WTC11 (cell line): ENCODE results near the gene TARDBP. TPM values are rescaled to one million over a fixed set of nuclear protein-coding genes. Genes with fewer than 3 reads are reported as not detected.

Experiments used
- ATAC-seq: fragments of 200-7000 bp; cut with Tn5 transposase; 2 replicates; pipeline ENCODE4 v1.10.0; 2021; ENCODE audit warnings: mild to moderate bottlenecking, moderate library complexity
- CTCF ChIA-PET: fragments of 300-600 bp; sonication (Branson Sonifier 250); formaldehyde crosslinking; loops from one replicate; lab custom pipeline; 2021; ENCODE audit warnings: antibody characterized with exemption; lab: Charles Lee
- POLR2A ChIA-PET: fragments of 350-600 bp; sonication (Branson Sonifier 250); formaldehyde crosslinking; loops from one replicate; lab custom pipeline; 2021; ENCODE audit warnings: antibody characterized with exemption; lab: Charles Lee
- DNase-seq: peaks from one replicate; pipeline ENCODE4 v3.0.0; 2021; ENCODE audit warnings: low spot score
- H3K27ac Mint-ChIP-seq: 2 replicates; pipeline ENCODE4 v1.8.0; 2021; ENCODE audit warnings: mixed read lengths
- H3K27me3 Mint-ChIP-seq: 2 replicates; pipeline ENCODE4 v1.8.0; 2021; ENCODE audit warnings: low read depth, mild to moderate bottlenecking, moderate library complexity, mixed read lengths
- H3K36me3 Mint-ChIP-seq: 2 replicates; pipeline ENCODE4 v1.8.0; 2021; ENCODE audit warnings: mixed read lengths
- H3K4me1 Mint-ChIP-seq: 2 replicates; pipeline ENCODE4 v1.8.0; 2022; ENCODE audit warnings: mixed read lengths
- H3K4me3 Mint-ChIP-seq: 2 replicates; pipeline ENCODE4 v1.8.0; 2021; ENCODE audit warnings: mild to moderate bottlenecking, moderate library complexity, mixed read lengths
- H3K9me3 Mint-ChIP-seq: 2 replicates; pipeline ENCODE4 v1.8.0; 2021; ENCODE audit warnings: mixed read lengths
- AFF4 ChIP-seq: sonication (generic); formaldehyde crosslinking; IDR thresholded peaks from 2 replicates; pipeline ENCODE4 v1.8.1; 2023; ENCODE audit warnings: mild to moderate bottlenecking, missing genetic modification reagents, borderline replicate concordance
- ATF3 ChIP-seq: sonication (generic); formaldehyde crosslinking; conservative IDR thresholded peaks from 2 replicates; pipeline ENCODE4 v1.8.1; 2022; ENCODE audit warnings: mild to moderate bottlenecking, missing genetic modification reagents
- E2F1 ChIP-seq: sonication (generic); formaldehyde crosslinking; IDR thresholded peaks from 2 replicates; pipeline ENCODE4 v1.8.0; 2022; ENCODE audit warnings: mild to moderate bottlenecking, missing genetic modification reagents
- E2F4 ChIP-seq: sonication (generic); formaldehyde crosslinking; IDR thresholded peaks from 2 replicates; pipeline ENCODE4 v1.8.1; 2022; ENCODE audit warnings: low read depth, mild to moderate bottlenecking, moderate library complexity, missing genetic modification reagents, borderline replicate concordance
- ESRRA ChIP-seq: sonication (generic); formaldehyde crosslinking; IDR thresholded peaks from 2 replicates; pipeline ENCODE4 v1.8.1; 2022; ENCODE audit warnings: mild to moderate bottlenecking, missing genetic modification reagents, borderline replicate concordance
- ETV6 ChIP-seq: sonication (generic); formaldehyde crosslinking; IDR thresholded peaks from 2 replicates; pipeline ENCODE4 v1.8.1; 2022; ENCODE audit warnings: mild to moderate bottlenecking, missing genetic modification reagents
- FOXJ3 ChIP-seq: sonication (generic); formaldehyde crosslinking; IDR thresholded peaks from 2 replicates; pipeline ENCODE4 v1.9.0; 2021; ENCODE audit warnings: missing genetic modification reagents, mild to moderate bottlenecking, borderline replicate concordance
- FOXK1 ChIP-seq: sonication (generic); formaldehyde crosslinking; IDR thresholded peaks from 2 replicates; pipeline ENCODE4 v1.8.0; 2022; ENCODE audit warnings: mild to moderate bottlenecking, moderate library complexity, missing genetic modification reagents
- FOXP1 ChIP-seq: sonication (generic); formaldehyde crosslinking; IDR thresholded peaks from 2 replicates; pipeline ENCODE4 v1.8.0; 2022; ENCODE audit warnings: missing genetic modification reagents, mild to moderate bottlenecking, moderate library complexity, borderline replicate concordance
- GABPB1 ChIP-seq: sonication (generic); formaldehyde crosslinking; IDR thresholded peaks from 2 replicates; pipeline ENCODE4 v1.8.1; 2023; ENCODE audit warnings: mild to moderate bottlenecking, missing genetic modification reagents
- HMGXB4 ChIP-seq: sonication (generic); formaldehyde crosslinking; IDR thresholded peaks from 2 replicates; pipeline ENCODE4 v1.8.1; 2023; ENCODE audit warnings: mild to moderate bottlenecking, moderate library complexity, missing genetic modification reagents
- IRF2 ChIP-seq: sonication (generic); formaldehyde crosslinking; IDR thresholded peaks from 2 replicates; pipeline ENCODE4 v1.8.0; 2022; ENCODE audit warnings: low read depth, missing genetic modification reagents, borderline replicate concordance
- MLX ChIP-seq: sonication (generic); formaldehyde crosslinking; IDR thresholded peaks from 2 replicates; pipeline ENCODE4 v1.8.1; 2023; ENCODE audit warnings: mild to moderate bottlenecking, missing genetic modification reagents, moderate library complexity
- NFATC4 ChIP-seq: fragments of 250-450 bp; sonication (Bioruptor Pico); IDR thresholded peaks from 2 replicates; pipeline ENCODE4 v1.9.0; 2021; ENCODE audit warnings: mild to moderate bottlenecking
- NFYB ChIP-seq: sonication (generic); formaldehyde crosslinking; conservative IDR thresholded peaks from 2 replicates; pipeline ENCODE4 v1.8.0; 2022; ENCODE audit warnings: low read depth, missing genetic modification reagents
- PRDM15 ChIP-seq: sonication (generic); formaldehyde crosslinking; IDR thresholded peaks from 2 replicates; pipeline ENCODE4 v1.8.0; 2022; ENCODE audit warnings: missing genetic modification reagents
- SMAD3 ChIP-seq: sonication (generic); formaldehyde crosslinking; IDR thresholded peaks from 2 replicates; pipeline ENCODE4 v1.8.0; 2022; ENCODE audit warnings: missing genetic modification reagents, mild to moderate bottlenecking, borderline replicate concordance
- SMAD4 ChIP-seq: sonication (generic); formaldehyde crosslinking; IDR thresholded peaks from 2 replicates; pipeline ENCODE4 v1.8.0; 2022; ENCODE audit warnings: mild to moderate bottlenecking, missing genetic modification reagents
- SOX15 ChIP-seq: fragments of 250-450 bp; sonication (Bioruptor Pico); IDR thresholded peaks from 2 replicates; pipeline ENCODE4 v1.9.0; 2021; ENCODE audit warnings: mild to moderate bottlenecking
- SP1 ChIP-seq: sonication (generic); formaldehyde crosslinking; conservative IDR thresholded peaks from 2 replicates; pipeline ENCODE4 v1.8.1; 2022; ENCODE audit warnings: missing genetic modification reagents
- TCF7 ChIP-seq: sonication (generic); formaldehyde crosslinking; IDR thresholded peaks from 2 replicates; pipeline ENCODE4 v1.8.0; 2022; ENCODE audit warnings: mild to moderate bottlenecking, low read depth, missing genetic modification reagents, moderate library complexity
- ZNF232 ChIP-seq: sonication (generic); formaldehyde crosslinking; IDR thresholded peaks from 2 replicates; pipeline ENCODE4 v1.8.0; 2022; ENCODE audit warnings: mild to moderate bottlenecking, missing genetic modification reagents
- ZNF396 ChIP-seq: fragments of 250-450 bp; sonication (Bioruptor Pico); IDR thresholded peaks from 2 replicates; pipeline ENCODE4 v1.8.0; 2021; ENCODE audit warnings: mild to moderate bottlenecking, moderate library complexity, borderline replicate concordance
- ZNF416 ChIP-seq: fragments of 250-450 bp; sonication (Bioruptor Pico); IDR thresholded peaks from 2 replicates; pipeline ENCODE4 v1.9.0; 2021; ENCODE audit warnings: mild to moderate bottlenecking, inconsistent platforms
- total RNA-seq: library from RNA; stranded (reverse); gene quantifications from 3 replicates; pipeline ENCODE4 v1.2.3, GENCODE V29; 2021

The TARDBP gene
- total RNA-seq, 1 experiment from 2014 or later = 228 TPM

GRCh38 chr1:11019971-11020370 is 7.5 kb downstream of the TARDBP start (continued):
- TF ChIP-seq E2F1 (CRISPR knock-in tag) (no peak), ATF3 (CRISPR knock-in tag) (no peak), SMAD4 (CRISPR knock-in tag) (no peak), FOXK1 (CRISPR knock-in tag) (no peak), SOX15 (no peak), GABPB1 (no peak)

GRCh38 chr1:11023201-11023600 is 10.7 kb downstream of the TARDBP start:
- DNase-seq (no peak), ATAC-seq (no peak)
- no peaks in the 10 kb centered on the region for H3K27me3 Mint-ChIP-seq
- H3K4me1 Mint-ChIP-seq = peaks cover 7% of the 10 kb centered on the region; the same call in 1 of the 2 replicates
- TF ChIP-seq IRF2 (no peak), NFYB (no peak), FOXJ3 (CRISPR knock-in tag) (no peak), NFATC4 (CRISPR knock-in tag) (no peak), HMGXB4 (CRISPR knock-in tag) (no peak), MLX (no peak), SP1 (CRISPR knock-in tag) (no peak), ZNF416 (CRISPR knock-in tag) (no peak), AFF4 (CRISPR knock-in tag) (no peak), ESRRA (no peak), TCF7 (CRISPR knock-in tag) (no peak), PRDM15 (CRISPR knock-in tag) (no peak), ETV6 (CRISPR knock-in tag) (no peak), FOXP1 (CRISPR knock-in tag) (no peak), SMAD3 (CRISPR knock-in tag) (no peak), E2F4 (no peak), SOX15 (no peak), ZNF232 (CRISPR knock-in tag) (no peak), ZNF396 (CRISPR knock-in tag) (no peak)
- no peaks in the 10 kb centered on the region for H3K9me3 Mint-ChIP-seq
- peak overlapping the region; percentile 9; the same call in 1 of the 2 replicates for H3K27ac Mint-ChIP-seq
- POLR2A ChIA-PET = no interaction called here
- no peak overlapping the region for H3K4me3 Mint-ChIP-seq
- CTCF ChIA-PET = no interaction called here
- peaks cover 87% of the 10 kb centered on the region for H3K36me3 Mint-ChIP-seq
